IPS-NIHi7 (cell line): ENCODE measurements around the gene C1QTNF1.

Experiments
- DNase-seq: peaks from one replicate; pipeline ENCODE4 v3.0.0; 2012; ENCODE audit warnings: mixed read lengths; ENCODE audit errors: extremely low spot score

The C1QTNF1 gene

GRCh38 chr17:79080349-79080748 lies 56.4 kb downstream of the C1QTNF1 start:
- no peak for DNase-seq

- DNase-seq: no peak
These were observed 56.9 kb downstream of the C1QTNF1 start for GRCh38 chr17:79080761-79081290.

GRCh38 chr17:79081571-79082276 lies 57.8 kb downstream of the C1QTNF1 start:
- DNase-seq: no peak

- peak; percentile 83 for DNase-seq
These were observed 58.6 kb downstream of the C1QTNF1 start for GRCh38 chr17:79082311-79083190.

GRCh38 chr17:79083191-79083971 lies 59.4 kb downstream of the C1QTNF1 start:
- no peak for DNase-seq

- DNase-seq: no peak
These were observed 60.6 kb downstream of the C1QTNF1 start for GRCh38 chr17:79084291-79085153.

- no peak for DNase-seq
These were observed 61.4 kb downstream of the C1QTNF1 start for GRCh38 chr17:79085154-79085920.

GRCh38 chr17:79085921-79086551 lies 62.1 kb downstream of the C1QTNF1 start:
- DNase-seq: no peak

- DNase-seq: no peak
These were observed 62.8 kb downstream of the C1QTNF1 start for GRCh38 chr17:79086609-79087427.

GRCh38 chr17:79087428-79088143 lies 63.6 kb downstream of the C1QTNF1 start:
- DNase-seq: peak; percentile 90

- no peak for DNase-seq
These were observed 64.5 kb downstream of the C1QTNF1 start for GRCh38 chr17:79088247-79088996.

- DNase-seq: no peak
These were observed 65.0 kb downstream of the C1QTNF1 start for GRCh38 chr17:79088997-79089328.

GRCh38 chr17:79089720-79090442 lies 65.9 kb downstream of the C1QTNF1 start:
- DNase-seq: no peak

- DNase-seq: peak; percentile 59
These were observed 66.7 kb downstream of the C1QTNF1 start for GRCh38 chr17:79090443-79091225.

GRCh38 chr17:79091226-79091670 lies 67.3 kb downstream of the C1QTNF1 start:
- DNase-seq: no peak

- no peak for DNase-seq
These were observed 68.6 kb downstream of the C1QTNF1 start for GRCh38 chr17:79092567-79092966.
